ENCODE measurements around the gene C2CD2.

DNA sequence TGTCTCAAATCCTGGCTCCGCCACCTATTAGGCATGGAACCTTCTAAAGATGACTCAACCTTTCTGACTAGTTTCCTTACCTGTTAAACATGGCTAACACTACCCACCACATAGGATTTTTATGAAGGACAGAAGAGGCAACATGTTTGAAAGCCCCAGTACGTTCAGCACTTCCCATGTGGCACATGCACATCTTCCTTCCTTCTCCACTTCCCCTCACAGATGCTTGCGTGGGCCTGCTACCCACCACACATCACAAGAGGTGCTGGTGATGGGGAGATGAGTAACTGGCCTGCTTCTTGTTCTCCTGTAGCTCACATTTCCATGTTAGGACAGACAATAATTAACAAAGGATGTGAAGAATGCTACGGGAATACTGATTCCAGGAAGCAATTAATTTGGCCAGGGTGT, 49.2 kb upstream of the C2CD2 start:
- TF ChIP-seq, protein P1, sequence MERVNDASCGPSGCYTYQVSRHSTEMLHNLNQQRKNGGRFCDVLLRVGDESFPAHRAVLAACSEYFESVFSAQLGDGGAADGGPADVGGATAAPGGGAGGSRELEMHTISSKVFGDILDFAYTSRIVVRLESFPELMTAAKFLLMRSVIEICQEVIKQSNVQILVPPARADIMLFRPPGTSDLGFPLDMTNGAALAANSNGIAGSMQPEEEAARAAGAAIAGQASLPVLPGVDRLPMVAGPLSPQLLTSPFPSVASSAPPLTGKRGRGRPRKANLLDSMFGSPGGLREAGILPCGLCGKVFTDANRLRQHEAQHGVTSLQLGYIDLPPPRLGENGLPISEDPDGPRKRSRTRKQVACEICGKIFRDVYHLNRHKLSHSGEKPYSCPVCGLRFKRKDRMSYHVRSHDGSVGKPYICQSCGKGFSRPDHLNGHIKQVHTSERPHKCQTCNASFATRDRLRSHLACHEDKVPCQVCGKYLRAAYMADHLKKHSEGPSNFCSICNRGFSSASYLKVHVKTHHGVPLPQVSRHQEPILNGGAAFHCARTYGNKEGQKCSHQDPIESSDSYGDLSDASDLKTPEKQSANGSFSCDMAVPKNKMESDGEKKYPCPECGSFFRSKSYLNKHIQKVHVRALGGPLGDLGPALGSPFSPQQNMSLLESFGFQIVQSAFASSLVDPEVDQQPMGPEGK (CRISPR knock-in tag; IDR thresholded peaks at IDR 0.05; ENCODE audit: borderline replicate concordance) = no peak
- no peak for TF ChIP-seq ARNTL (CRISPR knock-in tag; IDR thresholded peaks at IDR 0.05; ENCODE audit: borderline replicate concordance, low read depth)
- no peak for TF ChIP-seq ESRRG (CRISPR knock-in tag; IDR thresholded peaks at IDR 0.05)
- no peak for TF ChIP-seq ZFP30 (CRISPR knock-in tag; IDR thresholded peaks at IDR 0.05)
- TF ChIP-seq, protein P2, sequence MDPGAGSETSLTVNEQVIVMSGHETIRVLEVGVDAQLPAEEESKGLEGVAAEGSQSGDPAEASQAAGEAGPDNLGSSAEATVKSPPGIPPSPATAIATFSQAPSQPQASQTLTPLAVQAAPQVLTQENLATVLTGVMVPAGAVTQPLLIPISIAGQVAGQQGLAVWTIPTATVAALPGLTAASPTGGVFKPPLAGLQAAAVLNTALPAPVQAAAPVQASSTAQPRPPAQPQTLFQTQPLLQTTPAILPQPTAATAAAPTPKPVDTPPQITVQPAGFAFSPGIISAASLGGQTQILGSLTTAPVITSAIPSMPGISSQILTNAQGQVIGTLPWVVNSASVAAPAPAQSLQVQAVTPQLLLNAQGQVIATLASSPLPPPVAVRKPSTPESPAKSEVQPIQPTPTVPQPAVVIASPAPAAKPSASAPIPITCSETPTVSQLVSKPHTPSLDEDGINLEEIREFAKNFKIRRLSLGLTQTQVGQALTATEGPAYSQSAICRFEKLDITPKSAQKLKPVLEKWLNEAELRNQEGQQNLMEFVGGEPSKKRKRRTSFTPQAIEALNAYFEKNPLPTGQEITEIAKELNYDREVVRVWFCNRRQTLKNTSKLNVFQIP (CRISPR knock-in tag; IDR thresholded peaks at IDR 0.05; ENCODE audit: borderline replicate concordance, low read depth) = no peak
- TF ChIP-seq GLIS3 (CRISPR knock-in tag; IDR thresholded peaks at IDR 0.05) = no peak
- TF ChIP-seq ZNF70 (CRISPR knock-in tag; IDR thresholded peaks at IDR 0.05) = no peak
- no peak for TF ChIP-seq TCF4 (CRISPR knock-in tag; IDR thresholded peaks at IDR 0.05; ENCODE audit: borderline replicate concordance)
- no peak for TF ChIP-seq ZC3H10 (CRISPR knock-in tag; IDR thresholded peaks at IDR 0.05)
- no peak for TF ChIP-seq ZNF8 (CRISPR knock-in tag; IDR thresholded peaks at IDR 0.05)
- TF ChIP-seq SNAI2 (CRISPR knock-in tag; IDR thresholded peaks at IDR 0.05) = no peak
- no peak for TF ChIP-seq ZFP3 (CRISPR knock-in tag; IDR thresholded peaks at IDR 0.05)

All from SK-N-SH treated with all-trans-retinoic acid at 6 μM for 48 hours (cell line).